AG04449 (cell line): ENCODE measurements around the gene LRFN2.

Experiments
- CTCF ChIA-PET: fragments of 350-600 bp; formaldehyde crosslinking; extraction: SDS; loops from one replicate; lab custom pipeline; 2021; ENCODE audit warnings: antibody characterized with exemption; lab: Yijun Ruan, JAX
- POLR2A ChIA-PET: fragments of 400-600, 350-600 bp; formaldehyde crosslinking; extraction: SDS; loops from one replicate; lab custom pipeline; 2020; ENCODE audit warnings: antibody characterized with exemption, inconsistent platforms; lab: Yijun Ruan, JAX
- DNase-seq: peaks from one replicate; pipeline ENCODE4 v3.0.0-alpha.2; 2010; ENCODE audit warnings: low read depth, low spot score
- H3K4me3 ChIP-seq: 2 replicates; pipeline ENCODE4 v1.5.1; 2011; ENCODE audit warnings: low read depth, mild to moderate bottlenecking, control low read depth, low read length
- TF ChIP-seq, protein P1 (sequence below): IDR thresholded peaks from one replicate; pipeline ENCODE4 v1.5.1; 2011; ENCODE audit warnings: mild to moderate bottlenecking, moderate library complexity, low read length, control low read depth, inconsistent platforms; ENCODE audit not compliant: insufficient read depth; ENCODE audit errors: missing control alignments

LRFN2 gene

DNA sequence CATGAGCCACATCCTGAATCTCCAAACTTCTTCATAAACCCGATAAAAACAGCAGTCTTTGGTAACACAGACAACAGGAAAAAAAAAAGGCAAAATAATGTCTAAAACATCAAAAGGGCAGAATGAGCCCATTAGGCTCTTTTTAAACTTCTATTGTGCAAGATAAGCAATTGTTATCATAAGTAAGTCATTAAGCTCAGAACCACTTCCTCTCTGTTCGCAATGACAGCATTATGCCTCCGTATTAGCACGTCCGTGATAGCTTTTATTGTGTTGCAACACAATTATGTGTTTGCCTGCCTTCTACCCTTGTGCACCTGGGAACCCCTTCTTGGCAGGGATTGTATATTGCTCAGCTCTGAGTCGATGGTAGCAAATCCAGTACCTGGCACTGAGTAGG lies 147.1 kb downstream of the LRFN2 start:
- ChIA-PET POLR2A (no interaction called here), CTCF (no interaction called here)
- H3K4me3 ChIP-seq, result no peak overlapping the region
- no peak for DNase-seq
- TF ChIP-seq, protein P1, sequence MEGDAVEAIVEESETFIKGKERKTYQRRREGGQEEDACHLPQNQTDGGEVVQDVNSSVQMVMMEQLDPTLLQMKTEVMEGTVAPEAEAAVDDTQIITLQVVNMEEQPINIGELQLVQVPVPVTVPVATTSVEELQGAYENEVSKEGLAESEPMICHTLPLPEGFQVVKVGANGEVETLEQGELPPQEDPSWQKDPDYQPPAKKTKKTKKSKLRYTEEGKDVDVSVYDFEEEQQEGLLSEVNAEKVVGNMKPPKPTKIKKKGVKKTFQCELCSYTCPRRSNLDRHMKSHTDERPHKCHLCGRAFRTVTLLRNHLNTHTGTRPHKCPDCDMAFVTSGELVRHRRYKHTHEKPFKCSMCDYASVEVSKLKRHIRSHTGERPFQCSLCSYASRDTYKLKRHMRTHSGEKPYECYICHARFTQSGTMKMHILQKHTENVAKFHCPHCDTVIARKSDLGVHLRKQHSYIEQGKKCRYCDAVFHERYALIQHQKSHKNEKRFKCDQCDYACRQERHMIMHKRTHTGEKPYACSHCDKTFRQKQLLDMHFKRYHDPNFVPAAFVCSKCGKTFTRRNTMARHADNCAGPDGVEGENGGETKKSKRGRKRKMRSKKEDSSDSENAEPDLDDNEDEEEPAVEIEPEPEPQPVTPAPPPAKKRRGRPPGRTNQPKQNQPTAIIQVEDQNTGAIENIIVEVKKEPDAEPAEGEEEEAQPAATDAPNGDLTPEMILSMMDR, result no peak

DNA sequence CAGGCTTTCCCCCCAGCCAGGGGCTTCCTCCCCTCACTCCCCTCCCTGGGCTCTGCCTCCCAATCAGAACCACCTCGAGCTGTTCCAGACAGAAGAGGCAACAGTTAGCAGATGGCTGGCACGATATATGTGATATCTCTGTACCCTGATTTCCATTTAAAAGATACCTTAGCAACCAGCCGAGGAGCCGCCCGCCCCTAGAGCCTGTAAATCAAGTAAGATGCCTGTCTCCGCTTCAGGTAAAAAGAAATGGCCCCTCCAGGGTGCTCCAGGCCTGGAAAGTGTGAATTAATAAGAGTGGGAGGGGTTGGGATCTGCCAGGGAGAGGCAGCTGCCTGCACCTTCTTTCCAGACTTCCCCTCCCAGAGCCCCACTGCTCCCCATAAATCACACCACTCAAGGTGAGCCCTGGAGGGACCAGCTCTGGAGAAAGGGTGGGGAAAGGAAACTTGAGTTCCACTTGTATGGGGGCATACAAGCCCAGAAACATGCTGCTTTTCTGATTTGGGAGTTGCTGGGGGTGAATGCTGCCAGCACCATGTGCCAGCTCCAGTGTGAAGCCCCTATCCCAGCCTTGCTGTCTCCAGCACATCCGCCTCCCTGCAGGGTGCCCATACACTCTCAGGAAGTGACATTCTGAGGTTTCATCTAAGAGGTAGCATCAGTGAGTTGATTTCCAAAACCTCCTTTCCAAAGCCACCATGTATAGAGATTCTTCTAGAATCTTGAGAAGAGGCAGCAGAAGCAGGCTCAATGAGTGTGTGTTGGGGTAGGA lies 148.0 kb downstream of the LRFN2 start:
- no peak overlapping the region for H3K4me3 ChIP-seq
- ChIA-PET POLR2A (no interaction called here), CTCF (no interaction called here)
- DNase-seq, result no peak
- TF ChIP-seq, protein P1, result no peak

DNA sequence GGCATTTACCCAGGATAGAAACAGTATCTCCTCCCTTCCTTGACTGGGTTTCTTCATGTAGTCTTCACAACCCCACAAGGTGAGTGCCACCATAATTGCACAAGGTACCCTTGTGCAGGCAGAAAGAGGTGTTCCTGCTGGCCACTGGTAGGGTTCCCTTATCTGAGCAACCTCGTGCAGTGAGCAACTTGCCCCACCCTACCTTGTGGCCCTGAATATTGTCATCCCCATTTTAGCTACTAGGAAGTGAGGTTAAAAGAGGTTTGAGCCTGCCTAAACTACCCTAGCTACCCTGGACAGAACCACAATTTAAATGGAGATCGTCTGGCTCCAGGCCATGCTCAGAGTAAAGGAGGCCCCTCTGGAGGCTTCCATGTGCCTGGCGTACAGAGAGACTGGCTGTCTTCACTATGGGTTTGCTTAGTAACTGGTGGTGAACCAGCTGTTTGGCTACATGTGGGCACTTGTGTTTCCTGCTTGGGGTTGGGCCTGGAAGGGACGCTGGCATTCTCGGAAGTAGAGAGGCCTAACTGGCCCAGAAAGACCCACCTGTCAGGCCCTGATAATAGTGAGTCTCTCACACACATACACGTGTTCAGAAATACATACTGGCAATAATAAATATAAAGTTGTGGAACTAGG lies 148.8 kb downstream of the LRFN2 start:
- no peak overlapping the region for H3K4me3 ChIP-seq
- ChIA-PET POLR2A (no interaction called here), CTCF (interaction anchor here (1.1 kb wide), 1 partner anchor 9 kb away, joined by 3 read pairs; no protein-coding TSS in a partner anchor)
- no peak for DNase-seq
- TF ChIP-seq, protein P1, result no peak

DNA sequence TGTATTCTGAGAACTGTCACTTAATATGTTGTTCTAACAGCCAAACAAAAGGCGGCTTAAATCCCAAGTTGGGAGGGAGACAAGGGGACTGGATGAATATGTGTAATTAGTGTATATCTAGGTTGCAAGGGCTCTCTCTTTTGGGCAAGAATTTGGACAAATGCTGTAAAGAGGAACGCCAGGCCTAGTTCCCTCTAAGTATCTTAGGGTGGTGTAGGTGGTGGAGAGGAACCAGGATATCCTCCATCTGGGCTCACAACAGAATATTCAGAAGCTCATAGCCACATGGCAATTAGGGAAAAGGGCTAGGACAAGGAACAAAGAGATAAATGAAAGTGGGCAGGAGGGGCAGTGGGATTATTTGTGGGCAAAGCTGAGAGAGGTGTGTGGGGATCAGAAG lies 149.5 kb downstream of the LRFN2 start:
- ChIA-PET POLR2A (no interaction called here), CTCF (interaction anchor here (1.1 kb wide), 1 partner anchor 9 kb away, joined by 3 read pairs; no protein-coding TSS in a partner anchor)
- TF ChIP-seq, protein P1, result no peak
- DNase-seq, result no peak
- no peak overlapping the region for H3K4me3 ChIP-seq

DNA sequence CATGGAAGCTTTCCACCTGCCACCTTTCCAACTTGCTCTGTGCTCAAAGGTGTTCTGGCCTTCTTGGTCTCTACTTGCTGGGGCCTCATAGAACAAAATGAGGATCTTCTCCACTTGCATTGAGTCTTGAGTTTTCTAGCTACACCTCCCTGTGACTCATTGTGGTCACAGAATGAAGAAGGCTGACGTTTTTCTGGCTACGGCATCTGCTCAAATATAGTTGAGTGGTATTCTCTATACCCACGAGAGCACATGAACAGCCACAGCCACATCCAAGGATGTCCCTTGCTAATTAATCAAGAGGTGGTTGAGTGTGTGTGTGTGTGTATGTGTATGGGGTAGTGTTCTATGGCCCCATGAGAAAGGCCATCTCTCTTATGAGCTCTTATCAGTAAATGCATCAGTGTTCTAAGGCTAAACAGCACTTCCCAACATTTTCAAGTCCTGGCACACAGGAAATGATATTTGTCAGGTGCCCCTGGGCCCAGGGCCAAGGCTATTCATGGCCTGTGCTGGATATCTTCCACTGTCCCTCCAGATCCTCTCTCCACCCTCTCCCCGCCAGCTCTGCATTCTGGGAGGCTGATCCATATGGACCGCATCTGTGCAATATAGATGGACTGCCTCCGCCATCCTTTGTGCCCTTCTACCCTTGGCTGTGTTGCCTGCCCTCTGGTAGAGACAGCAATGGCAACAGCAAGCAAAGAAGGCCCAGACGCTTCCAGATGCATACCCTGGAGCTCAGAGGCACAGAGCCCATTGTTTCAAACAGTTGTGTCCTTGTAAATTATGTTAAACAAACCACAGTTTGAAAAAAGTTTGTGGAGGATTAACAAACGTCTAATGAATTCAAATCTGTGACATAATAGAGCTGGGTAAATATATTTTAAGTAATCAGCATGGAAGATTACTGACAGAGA lies 150.2 kb downstream of the LRFN2 start:
- ChIA-PET POLR2A (no interaction called here), CTCF (interaction anchor here (1.1 kb wide), 1 partner anchor 8 kb away, joined by 3 read pairs; no protein-coding TSS in a partner anchor)
- H3K4me3 ChIP-seq, result no peak overlapping the region

More for the DNA sequence above, 150.2 kb downstream of the LRFN2 start:
- DNase-seq, result no peak
- TF ChIP-seq, protein P1, result no peak
